OCI-LY1 (cell line): ENCODE data around the gene YJU2.

ENCODE experiments used
- CTCF ChIP-seq: fragments of 200-600 bp; sonication (generic), shearing (Covaris generic); IDR thresholded peaks from 2 replicates; pipeline ENCODE4 v1.5.1; 2017; ENCODE audit warnings: mild to moderate bottlenecking, antibody characterized with exemption, low read length, moderate library complexity, mixed read lengths
- EZH2 ChIP-seq: fragments of 200-600 bp; sonication (generic), shearing (Covaris generic); IDR thresholded peaks from 2 replicates; pipeline ENCODE4 v1.8.0; 2017; ENCODE audit warnings: borderline replicate concordance, mixed run types, mild to moderate bottlenecking, antibody characterized with exemption, low read length, moderate library complexity, mixed read lengths

GRCh38 chr19:4206818-4207484 is 39.9 kb upstream of the YJU2 start:
- TF ChIP-seq CTCF (no peak), EZH2 (no peak)
